Measurements from ENCODE around the gene E4F1.
"Not testable (repeated sequence)": the region's sequence is repeated elsewhere in the genome, so short reads cannot be mapped to it uniquely, and the experiment has no call there.

The E4F1 gene

GRCh38 chr16:2232094-2232990 is 9.0 kb downstream of the E4F1 start:
- no peak for DNase-seq

GRCh38 chr16:2233046-2233775 is 9.8 kb downstream of the E4F1 start:
- DNase-seq = no peak

- no peak for DNase-seq
These were observed 10.8 kb downstream of the E4F1 start for GRCh38 chr16:2233872-2234812.

DNA sequence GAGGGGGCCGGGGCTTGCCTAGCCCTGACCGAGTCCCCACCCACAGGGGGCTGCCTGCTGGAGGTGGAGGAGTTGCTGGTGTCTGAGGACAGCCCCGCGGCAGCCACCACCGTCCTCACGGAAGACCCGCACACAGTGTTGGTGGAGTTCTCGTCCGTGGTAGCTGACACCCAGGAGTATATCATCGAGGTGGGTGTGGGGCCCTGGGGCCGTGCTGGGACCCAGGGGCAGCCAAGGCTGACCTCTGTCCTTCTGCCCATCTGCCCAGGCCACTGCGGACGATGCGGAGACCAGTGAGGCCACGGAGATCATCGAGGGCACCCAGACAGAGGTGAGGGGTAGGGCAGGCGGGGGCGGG is 11.4 kb downstream of the E4F1 start:
- DNase-seq = no peak

DNA sequence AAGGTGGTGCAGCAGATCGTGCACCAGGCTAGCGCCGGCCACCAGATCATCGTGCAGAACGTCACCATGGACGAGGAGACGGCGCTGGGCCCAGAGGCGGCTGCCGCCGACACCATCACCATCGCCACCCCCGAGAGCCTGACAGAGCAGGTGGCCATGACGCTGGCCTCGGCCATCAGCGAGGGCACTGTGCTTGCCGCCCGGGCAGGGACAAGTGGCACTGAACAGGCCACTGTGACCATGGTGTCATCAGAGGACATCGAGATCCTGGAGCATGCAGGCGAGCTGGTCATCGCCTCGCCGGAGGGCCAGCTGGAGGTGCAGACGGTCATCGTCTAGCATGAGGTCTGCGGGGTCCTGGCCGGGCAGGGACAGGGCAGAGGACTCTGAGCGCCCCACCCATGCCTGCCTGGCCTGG is 11.9 kb downstream of the E4F1 start:
- DNase-seq = no peak

DNA sequence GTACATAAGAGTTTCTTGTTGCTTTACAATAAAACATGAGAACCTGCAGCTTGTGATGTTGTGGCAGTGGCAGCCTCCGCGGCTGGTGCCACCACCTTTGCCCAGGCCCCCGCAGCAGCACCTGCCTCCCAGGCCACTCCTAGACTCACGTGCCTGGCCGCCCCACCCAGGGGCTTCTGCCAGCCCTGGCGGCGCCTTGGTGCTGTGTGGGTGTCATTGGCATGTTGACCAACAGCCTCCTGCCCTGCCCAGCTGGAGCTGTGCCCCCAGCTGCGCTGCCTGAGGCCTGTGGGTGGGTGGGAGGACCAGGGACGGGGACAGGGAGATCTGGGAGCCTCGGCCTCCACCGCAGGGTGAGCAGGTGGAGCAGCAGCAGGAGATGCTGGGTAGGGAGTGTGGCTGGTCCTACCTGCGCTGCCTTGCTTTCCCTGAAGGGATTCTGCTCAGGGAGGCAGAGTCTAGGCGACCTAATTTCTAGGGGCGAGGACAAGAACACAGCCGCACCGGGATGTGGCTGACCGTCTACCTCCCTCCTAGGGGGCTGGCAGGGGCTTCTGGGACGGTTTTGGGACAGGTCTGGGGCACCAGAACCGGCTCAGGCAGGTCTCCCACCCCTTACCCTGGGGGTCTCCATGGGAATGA is 12.4 kb downstream of the E4F1 start:
- DNase-seq = no peak

GRCh38 chr16:2236337-2237101 is 13.1 kb downstream of the E4F1 start, which contains the start of gene DNASE1L2:
TSS of gene DNASE1L2 (plus strand) at chr16:2236444. CDS start at chr16:2236817, 373 bp downstream.
- DNase-seq = no peak

DNA sequence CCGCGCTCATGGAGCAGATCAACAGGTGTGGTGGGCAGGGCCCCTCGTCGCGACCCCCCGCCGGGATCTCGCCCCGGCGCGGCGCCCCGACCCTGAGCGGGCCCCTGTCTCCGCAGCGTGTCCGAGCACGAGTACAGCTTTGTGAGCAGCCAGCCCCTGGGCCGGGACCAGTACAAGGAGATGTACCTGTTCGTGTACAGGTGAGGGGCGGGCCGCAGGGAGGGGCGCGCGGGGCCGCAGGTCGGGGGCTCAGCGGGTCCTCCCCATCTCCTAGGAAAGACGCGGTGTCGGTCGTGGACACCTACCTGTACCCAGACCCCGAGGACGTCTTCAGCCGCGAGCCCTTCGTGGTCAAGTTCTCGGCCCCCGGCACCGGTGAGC is 13.7 kb downstream of the E4F1 start:
- DNase-seq = no peak

DNA sequence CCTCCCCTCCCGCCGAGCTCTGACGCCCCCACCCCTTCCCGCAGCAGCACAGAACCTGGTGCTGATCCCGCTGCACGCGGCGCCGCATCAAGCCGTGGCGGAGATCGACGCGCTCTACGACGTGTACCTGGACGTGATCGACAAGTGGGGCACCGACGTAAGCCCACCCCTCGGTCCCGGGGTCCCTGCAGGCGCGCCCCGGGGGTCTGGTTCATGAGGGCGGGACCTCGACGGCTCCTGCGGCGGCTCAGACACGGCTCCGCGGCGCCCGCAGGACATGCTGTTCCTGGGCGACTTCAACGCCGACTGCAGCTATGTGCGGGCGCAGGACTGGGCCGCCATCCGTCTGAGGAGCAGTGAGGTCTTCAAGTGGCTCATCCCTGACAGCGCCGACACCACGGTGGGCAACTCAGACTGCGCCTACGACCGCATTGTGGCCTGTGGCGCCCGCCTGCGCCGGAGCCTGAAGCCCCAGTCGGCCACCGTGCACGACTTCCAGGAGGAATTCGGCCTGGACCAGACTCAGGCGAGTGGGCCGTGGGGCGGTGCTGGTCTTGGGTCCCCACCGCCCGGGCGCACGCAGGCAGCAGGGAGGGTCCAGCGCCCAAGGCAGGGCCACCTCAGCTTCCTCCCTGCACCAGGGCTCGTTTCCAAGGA is 14.2 kb downstream of the E4F1 start:
- DNase-seq = no peak

DNA sequence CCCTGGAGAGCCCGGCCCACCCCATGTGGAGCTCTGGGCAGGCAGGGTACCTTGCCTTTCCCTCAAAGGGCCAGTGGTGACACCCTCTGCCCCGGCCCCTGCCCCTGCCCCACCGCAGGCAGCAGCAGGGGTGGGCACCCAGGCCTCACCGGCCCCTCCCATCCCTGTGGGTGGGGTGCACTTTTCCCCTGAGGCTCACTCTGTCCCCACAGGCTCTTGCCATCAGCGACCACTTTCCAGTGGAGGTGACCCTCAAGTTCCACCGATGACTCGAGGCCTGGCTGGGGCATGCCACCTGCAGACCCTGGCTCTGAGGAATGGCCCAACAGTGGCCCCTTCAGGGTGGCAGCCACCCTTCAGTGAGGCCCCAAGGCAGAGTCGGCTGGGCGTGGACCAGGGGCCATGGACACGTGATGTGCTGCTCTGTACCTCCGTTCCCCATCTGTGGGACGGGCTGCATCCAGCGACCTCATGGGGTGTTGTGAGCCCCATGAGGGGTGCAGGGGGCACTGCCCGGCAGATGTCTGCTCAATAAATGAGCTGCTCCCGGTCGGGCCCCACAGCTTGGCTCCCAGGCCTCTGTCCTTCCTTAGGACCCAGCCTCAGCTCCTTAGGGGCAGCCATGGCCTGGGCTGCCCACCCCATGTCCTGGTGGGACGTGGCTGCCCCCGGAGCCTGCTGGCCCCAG is 14.9 kb downstream of the E4F1 start:
- no peak for DNase-seq

GRCh38 chr16:2238838-2239675 is 15.7 kb downstream of the E4F1 start:
- no peak for DNase-seq

GRCh38 chr16:2240331-2240730 is 16.9 kb downstream of the E4F1 start:
- not testable (repeated sequence) for DNase-seq

DNA sequence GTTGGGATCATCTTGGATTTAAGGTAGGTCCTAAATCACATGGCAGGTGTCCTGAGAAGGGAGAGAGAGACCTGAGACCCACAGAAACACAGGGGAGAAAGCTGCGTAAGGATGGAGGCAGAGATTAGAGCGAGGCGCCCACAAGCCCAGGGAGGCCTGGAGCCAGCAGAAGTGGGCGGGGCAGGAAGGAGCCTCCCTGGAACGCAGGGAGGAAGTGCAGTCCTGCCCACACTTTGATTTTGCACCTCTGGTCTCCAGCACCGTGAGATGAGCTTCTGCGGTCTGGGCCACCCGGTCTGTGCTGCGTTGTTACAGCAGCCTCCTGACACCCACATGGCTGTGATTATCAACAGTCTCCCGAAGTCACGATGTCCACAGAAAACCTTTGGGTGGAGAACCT is 19.2 kb downstream of the E4F1 start:
- no peak for DNase-seq

DNA sequence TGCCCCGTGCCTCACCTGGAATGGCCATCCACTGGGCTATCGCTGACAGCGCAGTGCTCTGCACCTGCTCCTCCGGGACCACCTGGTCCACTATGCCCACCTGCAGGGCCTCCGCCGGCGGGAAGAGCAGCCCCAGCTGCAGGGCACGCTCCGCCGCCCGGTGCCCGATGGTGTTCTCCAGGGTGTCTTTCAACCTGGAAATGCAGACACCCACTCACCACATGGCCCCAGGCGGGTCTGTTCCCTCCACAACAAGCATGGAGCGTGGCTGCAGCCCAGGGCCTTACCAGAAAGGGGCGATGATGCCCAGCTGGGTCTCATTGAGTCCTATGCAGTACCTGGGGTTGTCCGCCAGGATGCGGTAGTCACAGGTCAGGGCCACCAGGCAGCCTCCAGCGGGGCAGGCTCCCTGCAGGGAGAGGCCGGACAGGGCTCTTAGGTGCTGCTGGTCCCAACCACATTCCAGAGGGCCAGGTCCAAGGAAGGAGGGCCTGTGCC is 19.7 kb downstream of the E4F1 start:
- no peak for DNase-seq

- DNase-seq = no peak
These were observed 20.4 kb downstream of the E4F1 start for GRCh38 chr16:2243781-2244180.

- no peak for DNase-seq
These were observed 20.9 kb downstream of the E4F1 start for GRCh38 chr16:2244301-2244700.

- DNase-seq = no peak
These were observed 21.8 kb downstream of the E4F1 start for GRCh38 chr16:2244926-2245795.

DNA sequence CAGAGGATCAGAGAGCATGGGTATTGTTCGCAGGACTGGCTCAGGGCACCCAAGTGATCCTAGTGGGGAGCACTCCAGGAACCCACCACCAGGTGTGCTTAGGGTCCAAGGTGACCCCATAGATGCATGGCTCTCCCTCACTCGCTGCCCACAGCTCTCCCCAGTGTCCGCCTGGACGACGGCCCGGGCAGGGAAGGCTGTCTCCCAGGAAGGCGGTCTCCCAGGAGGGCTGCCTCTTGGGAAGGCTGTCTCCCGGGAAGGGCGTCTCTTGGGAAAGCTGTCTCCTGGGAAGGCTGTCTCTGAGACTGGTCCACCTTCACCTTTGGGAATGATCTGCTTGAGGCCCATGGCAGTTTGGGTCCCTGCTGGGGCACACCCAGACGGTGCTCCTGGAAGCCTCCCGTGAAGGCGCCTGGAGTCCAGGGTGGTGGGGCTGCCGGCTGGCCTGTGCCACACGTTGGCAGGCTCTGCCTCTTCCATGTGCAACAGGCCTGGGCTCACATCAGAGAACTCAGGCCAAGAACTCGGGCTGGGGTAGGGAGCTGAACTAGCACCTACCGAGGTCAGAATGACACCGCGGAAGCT is 23.0 kb downstream of the E4F1 start:
- no peak for DNase-seq
